SK-N-SH (cell line): ENCODE data around the gene RAB34. TPM values are rescaled to one million over a fixed set of nuclear protein-coding genes. Genes with fewer than 3 reads are reported as not detected.

Experiments
- CTCF ChIA-PET: fragments of 300-600, 350-600 bp; formaldehyde crosslinking; extraction: SDS; loops from one replicate; lab custom pipeline; 2021; lab: Yijun Ruan, JAX
- POLR2A ChIA-PET: fragments of 350-600 bp; sonication (Branson Sonifier 250); formaldehyde crosslinking; extraction: SDS; loops from one replicate; lab custom pipeline; 2020; ENCODE audit warnings: antibody characterized with exemption, inconsistent platforms; lab: Yijun Ruan, JAX
- DNase-seq: peaks from one replicate; pipeline ENCODE4 v3.0.0; 2012
- H2AFZ ChIP-seq: fragments of 200-600 bp; sonication (generic); 2 replicates; pipeline ENCODE4 v1.8.1; 2016; ENCODE audit warnings: antibody characterized with exemption, mild to moderate bottlenecking, low read depth
- H3F3A ChIP-seq: fragments of 200-600 bp; sonication (generic); replicated peaks from 2 replicates; pipeline ENCODE3; 2016; ENCODE audit warnings: antibody characterized with exemption, mild to moderate bottlenecking; ENCODE audit not compliant: insufficient read depth
- H3K27ac ChIP-seq, 2 experiments: fragments of 200-500 bp in 1 of 2; fragments of 200-600 bp in 1 of 2; sonication (Bioruptor generic) in 1 of 2; sonication (generic), shearing (Covaris generic) in 1 of 2; 2 replicates each; pipeline versions ENCODE4 v1.5.1 to v1.6.1; 2014 to 2016; ENCODE audit warnings: low read depth in 2 of 2, inconsistent platforms in 1 of 2, low read length in 1 of 2, mild to moderate bottlenecking in 1 of 2, mixed read lengths in 1 of 2
- H3K27me3 ChIP-seq: fragments of 200-600 bp; sonication (generic), shearing (Covaris generic); 2 replicates; pipeline ENCODE4 v1.6.1; 2016; ENCODE audit warnings: mixed run types; ENCODE audit not compliant: insufficient read depth
- H3K36me3 ChIP-seq, 2 experiments: fragments of 200-500 bp in 1 of 2; fragments of 200-600 bp in 1 of 2; sonication (Bioruptor generic) in 1 of 2; sonication (generic) in 1 of 2; replicated peaks in 1 of 2; 2 replicates each; pipeline versions ENCODE3 to v1.5.1; 2014 to 2016; ENCODE audit warnings: low read length in 1 of 2, mild to moderate bottlenecking in 1 of 2; ENCODE audit not compliant: insufficient read depth in 2 of 2, control insufficient read depth in 1 of 2
- H3K4me1 ChIP-seq, 2 experiments: fragments of 200-500 bp in 1 of 2; fragments of 200-600 bp in 1 of 2; sonication (Bioruptor generic) in 1 of 2; sonication (generic), shearing (Covaris generic) in 1 of 2; 2 replicates each; pipeline versions ENCODE4 v1.5.1 to v1.6.1; 2014 to 2016; ENCODE audit warnings: low read depth in 1 of 2, low read length in 1 of 2, mixed run types in 1 of 2; ENCODE audit not compliant: insufficient read depth in 2 of 2, control insufficient read depth in 1 of 2
- H3K4me2 ChIP-seq: fragments of 200-600 bp; sonication (generic), shearing (Covaris generic); 2 replicates; pipeline ENCODE4 v1.6.1; 2017; ENCODE audit warnings: mixed run types
- H3K4me3 ChIP-seq, 2 experiments: fragments of 200-500 bp in 1 of 2; fragments of 200-600 bp in 1 of 2; sonication (Bioruptor generic) in 1 of 2; sonication (generic), shearing (Covaris generic) in 1 of 2; 2 replicates each; pipeline versions ENCODE4 v1.5.1 to v1.8.1; 2014 to 2016; ENCODE audit warnings: low read depth in 2 of 2, inconsistent platforms in 1 of 2, low read length in 1 of 2, mild to moderate bottlenecking in 1 of 2, mixed read lengths in 1 of 2, moderate library complexity in 1 of 2
- H3K79me2 ChIP-seq: fragments of 200-600 bp; sonication (generic); 2 replicates; pipeline ENCODE4 v1.8.1; 2017; ENCODE audit warnings: mild to moderate bottlenecking; ENCODE audit not compliant: insufficient read depth
- H3K9ac ChIP-seq: fragments of 200-600 bp; sonication (generic); 2 replicates; pipeline ENCODE4 v1.6.1; 2017; ENCODE audit warnings: mixed run types
- H3K9me2 ChIP-seq: fragments of 200-600 bp; sonication (generic); 2 replicates; pipeline ENCODE4 v1.6.1; 2017; ENCODE audit warnings: mixed run types
- H3K9me3 ChIP-seq: fragments of 200-600 bp; sonication (generic); 2 replicates; pipeline ENCODE4 v1.6.1; 2017; ENCODE audit warnings: mixed run types, mild to moderate bottlenecking, moderate library complexity
- H4K20me1 ChIP-seq: fragments of 200-600 bp; sonication (generic); 2 replicates; pipeline ENCODE4 v1.6.1; 2017; ENCODE audit warnings: mild to moderate bottlenecking, mixed run types; ENCODE audit not compliant: insufficient read depth
- CHD2 ChIP-seq: fragments of 150-350 bp; IDR thresholded peaks from 2 replicates; pipeline ENCODE4 v1.6.1; 2018; ENCODE audit warnings: low read length; ENCODE audit not compliant: partially characterized antibody
- ELF1 ChIP-seq: IDR thresholded peaks from 2 replicates; pipeline ENCODE4 v1.4.0; 2012
- EZH2phosphoT487 ChIP-seq: fragments of 200-600 bp; sonication (generic); IDR thresholded peaks from 2 replicates; pipeline ENCODE4 v1.6.1; 2017; ENCODE audit warnings: low read depth, mixed run types, mild to moderate bottlenecking, antibody characterized with exemption, moderate library complexity, borderline replicate concordance
- FOSL2 ChIP-seq: IDR thresholded peaks from 2 replicates; pipeline ENCODE4 v1.4.0; 2012; ENCODE audit warnings: low read depth, mild to moderate bottlenecking, moderate library complexity, borderline replicate concordance
- FOXM1 ChIP-seq: IDR thresholded peaks from 2 replicates; pipeline ENCODE4 v1.4.0; 2012; ENCODE audit warnings: low read depth, mild to moderate bottlenecking
- MEF2A ChIP-seq: IDR thresholded peaks from 2 replicates; pipeline ENCODE4 v1.4.0; 2012; ENCODE audit warnings: low read depth, borderline replicate concordance
- MXI1 ChIP-seq: IDR thresholded peaks from 2 replicates; pipeline ENCODE4 v1.6.1; 2012; ENCODE audit warnings: mild to moderate bottlenecking, low read depth, low read length, improper control_type of control experiment
- NRF1 ChIP-seq: IDR thresholded peaks from 2 replicates; pipeline ENCODE4 v1.6.1; 2012; ENCODE audit warnings: low read depth, mild to moderate bottlenecking, low read length
- RAD21 ChIP-seq: IDR thresholded peaks from 2 replicates; pipeline ENCODE4 v1.6.1; 2012; ENCODE audit warnings: mild to moderate bottlenecking, low read length
- SIN3A ChIP-seq: IDR thresholded peaks from 2 replicates; pipeline ENCODE4 v1.6.1; 2012; ENCODE audit warnings: low read depth, mild to moderate bottlenecking, low read length, moderate library complexity, borderline replicate concordance
- WGBS: methylation state at CpG from one replicate; pipeline ENCODE4 v1.1.6; 2017; ENCODE audit warnings: low lambda C conversion rate; 5-methylcytosine and 5-hydroxymethylcytosine counted together
- polyA plus RNA-seq, 3 experiments: library from polyadenylated mRNA; depleted of rRNA; stranded (reverse); fragments of >200 nt; gene quantifications; 2 replicates each; pipeline ENCODE4 v1.2.3, GENCODE V29; 2012
- TF ChIP-seq, protein P1 (sequence below): fragments of 200-600 bp; sonication (generic); IDR thresholded peaks from 2 replicates; pipeline ENCODE4 v1.6.1; 2017; ENCODE audit warnings: antibody characterized with exemption, mild to moderate bottlenecking, moderate library complexity
- TF ChIP-seq, protein P2 (sequence below): IDR thresholded peaks from 2 replicates; pipeline ENCODE4; 2012
- TF ChIP-seq, protein P3 (sequence below): IDR thresholded peaks from 2 replicates; pipeline ENCODE4 v1.4.0; 2012; ENCODE audit warnings: low read depth, borderline replicate concordance
- TF ChIP-seq, protein P4 (sequence below): IDR thresholded peaks from 2 replicates; pipeline ENCODE4 v1.6.1; 2012; ENCODE audit warnings: mild to moderate bottlenecking, low read depth, low read length, moderate library complexity

The RAB34 gene
- polyA plus RNA-seq, 1 of the 3 experiments (the other 2 are of a cell fraction): 0.18 TPM

DNA sequence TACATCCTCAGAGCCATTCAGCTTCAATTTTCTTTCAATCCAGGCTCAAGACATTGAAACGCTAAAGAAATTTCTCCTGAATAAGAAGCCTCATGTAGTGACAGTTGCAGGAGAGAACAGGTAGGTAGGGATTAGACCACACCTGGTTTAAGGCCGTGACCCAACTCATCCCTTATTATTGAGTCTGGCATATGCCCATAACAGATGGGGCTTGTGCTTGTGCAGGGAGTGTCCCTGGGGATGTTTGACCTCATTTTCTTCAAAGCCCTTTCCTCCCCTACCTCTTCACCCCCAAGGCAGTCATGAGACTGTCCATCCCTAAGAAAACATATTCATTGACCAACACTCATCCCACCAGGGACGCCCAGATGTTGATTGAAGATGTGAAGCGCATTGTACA lies 31.4 kb downstream of the RAB34 start:
- Histone ChIP-seq H3K4me2 (no peak overlapping the region), H3K4me1 (no peaks in the 10 kb centered on the region), H3K4me3 (no peak overlapping the region), H4K20me1 (no peaks in the 10 kb centered on the region), H3K9me2 (no peaks in the 10 kb centered on the region), H3K79me2 (no peaks in the 10 kb centered on the region), H3K27ac (no peak overlapping the region), H3K27me3 (no peaks in the 10 kb centered on the region), H3K9ac (no peak overlapping the region), H3F3A (peaks cover 5% of the 10 kb centered on the region), H3K9me3 (no peaks in the 10 kb centered on the region), H2AFZ (no peak overlapping the region), H3K36me3 (peaks cover 86 to 94% of the 10 kb centered on the region in 2 experiments)
- no peak for DNase-seq
- WGBS: 100% methylated on average over 4 of the region's 4 CpGs
- TF ChIP-seq CHD2 (no peak), FOSL2 (no peak), RAD21 (no peak), FOXM1 (no peak), SIN3A (no peak), ELF1 (no peak), MEF2A (no peak), EZH2phosphoT487 (no peak), NRF1 (no peak), MXI1 (no peak)
- TF ChIP-seq, protein P1, sequence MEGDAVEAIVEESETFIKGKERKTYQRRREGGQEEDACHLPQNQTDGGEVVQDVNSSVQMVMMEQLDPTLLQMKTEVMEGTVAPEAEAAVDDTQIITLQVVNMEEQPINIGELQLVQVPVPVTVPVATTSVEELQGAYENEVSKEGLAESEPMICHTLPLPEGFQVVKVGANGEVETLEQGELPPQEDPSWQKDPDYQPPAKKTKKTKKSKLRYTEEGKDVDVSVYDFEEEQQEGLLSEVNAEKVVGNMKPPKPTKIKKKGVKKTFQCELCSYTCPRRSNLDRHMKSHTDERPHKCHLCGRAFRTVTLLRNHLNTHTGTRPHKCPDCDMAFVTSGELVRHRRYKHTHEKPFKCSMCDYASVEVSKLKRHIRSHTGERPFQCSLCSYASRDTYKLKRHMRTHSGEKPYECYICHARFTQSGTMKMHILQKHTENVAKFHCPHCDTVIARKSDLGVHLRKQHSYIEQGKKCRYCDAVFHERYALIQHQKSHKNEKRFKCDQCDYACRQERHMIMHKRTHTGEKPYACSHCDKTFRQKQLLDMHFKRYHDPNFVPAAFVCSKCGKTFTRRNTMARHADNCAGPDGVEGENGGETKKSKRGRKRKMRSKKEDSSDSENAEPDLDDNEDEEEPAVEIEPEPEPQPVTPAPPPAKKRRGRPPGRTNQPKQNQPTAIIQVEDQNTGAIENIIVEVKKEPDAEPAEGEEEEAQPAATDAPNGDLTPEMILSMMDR: no peak
- TF ChIP-seq, protein P2, sequence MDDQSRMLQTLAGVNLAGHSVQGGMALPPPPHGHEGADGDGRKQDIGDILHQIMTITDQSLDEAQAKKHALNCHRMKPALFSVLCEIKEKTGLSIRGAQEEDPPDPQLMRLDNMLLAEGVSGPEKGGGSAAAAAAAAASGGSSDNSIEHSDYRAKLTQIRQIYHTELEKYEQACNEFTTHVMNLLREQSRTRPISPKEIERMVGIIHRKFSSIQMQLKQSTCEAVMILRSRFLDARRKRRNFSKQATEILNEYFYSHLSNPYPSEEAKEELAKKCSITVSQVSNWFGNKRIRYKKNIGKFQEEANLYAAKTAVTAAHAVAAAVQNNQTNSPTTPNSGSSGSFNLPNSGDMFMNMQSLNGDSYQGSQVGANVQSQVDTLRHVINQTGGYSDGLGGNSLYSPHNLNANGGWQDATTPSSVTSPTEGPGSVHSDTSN: no peak
- TF ChIP-seq, protein P3, sequence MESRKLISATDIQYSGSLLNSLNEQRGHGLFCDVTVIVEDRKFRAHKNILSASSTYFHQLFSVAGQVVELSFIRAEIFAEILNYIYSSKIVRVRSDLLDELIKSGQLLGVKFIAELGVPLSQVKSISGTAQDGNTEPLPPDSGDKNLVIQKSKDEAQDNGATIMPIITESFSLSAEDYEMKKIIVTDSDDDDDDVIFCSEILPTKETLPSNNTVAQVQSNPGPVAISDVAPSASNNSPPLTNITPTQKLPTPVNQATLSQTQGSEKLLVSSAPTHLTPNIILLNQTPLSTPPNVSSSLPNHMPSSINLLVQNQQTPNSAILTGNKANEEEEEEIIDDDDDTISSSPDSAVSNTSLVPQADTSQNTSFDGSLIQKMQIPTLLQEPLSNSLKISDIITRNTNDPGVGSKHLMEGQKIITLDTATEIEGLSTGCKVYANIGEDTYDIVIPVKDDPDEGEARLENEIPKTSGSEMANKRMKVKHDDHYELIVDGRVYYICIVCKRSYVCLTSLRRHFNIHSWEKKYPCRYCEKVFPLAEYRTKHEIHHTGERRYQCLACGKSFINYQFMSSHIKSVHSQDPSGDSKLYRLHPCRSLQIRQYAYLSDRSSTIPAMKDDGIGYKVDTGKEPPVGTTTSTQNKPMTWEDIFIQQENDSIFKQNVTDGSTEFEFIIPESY: no peak
- TF ChIP-seq, protein P4, sequence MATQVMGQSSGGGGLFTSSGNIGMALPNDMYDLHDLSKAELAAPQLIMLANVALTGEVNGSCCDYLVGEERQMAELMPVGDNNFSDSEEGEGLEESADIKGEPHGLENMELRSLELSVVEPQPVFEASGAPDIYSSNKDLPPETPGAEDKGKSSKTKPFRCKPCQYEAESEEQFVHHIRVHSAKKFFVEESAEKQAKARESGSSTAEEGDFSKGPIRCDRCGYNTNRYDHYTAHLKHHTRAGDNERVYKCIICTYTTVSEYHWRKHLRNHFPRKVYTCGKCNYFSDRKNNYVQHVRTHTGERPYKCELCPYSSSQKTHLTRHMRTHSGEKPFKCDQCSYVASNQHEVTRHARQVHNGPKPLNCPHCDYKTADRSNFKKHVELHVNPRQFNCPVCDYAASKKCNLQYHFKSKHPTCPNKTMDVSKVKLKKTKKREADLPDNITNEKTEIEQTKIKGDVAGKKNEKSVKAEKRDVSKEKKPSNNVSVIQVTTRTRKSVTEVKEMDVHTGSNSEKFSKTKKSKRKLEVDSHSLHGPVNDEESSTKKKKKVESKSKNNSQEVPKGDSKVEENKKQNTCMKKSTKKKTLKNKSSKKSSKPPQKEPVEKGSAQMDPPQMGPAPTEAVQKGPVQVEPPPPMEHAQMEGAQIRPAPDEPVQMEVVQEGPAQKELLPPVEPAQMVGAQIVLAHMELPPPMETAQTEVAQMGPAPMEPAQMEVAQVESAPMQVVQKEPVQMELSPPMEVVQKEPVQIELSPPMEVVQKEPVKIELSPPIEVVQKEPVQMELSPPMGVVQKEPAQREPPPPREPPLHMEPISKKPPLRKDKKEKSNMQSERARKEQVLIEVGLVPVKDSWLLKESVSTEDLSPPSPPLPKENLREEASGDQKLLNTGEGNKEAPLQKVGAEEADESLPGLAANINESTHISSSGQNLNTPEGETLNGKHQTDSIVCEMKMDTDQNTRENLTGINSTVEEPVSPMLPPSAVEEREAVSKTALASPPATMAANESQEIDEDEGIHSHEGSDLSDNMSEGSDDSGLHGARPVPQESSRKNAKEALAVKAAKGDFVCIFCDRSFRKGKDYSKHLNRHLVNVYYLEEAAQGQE: no peak
- CTCF ChIA-PET: interaction anchor here (1.0 kb wide), 2 partner anchors 18 to 39 kb away, joined by 3 read pairs; no protein-coding TSS in a partner anchor
- POLR2A ChIA-PET: no interaction called here
